Kidney tubule cell (primary cell): ENCODE measurements around the gene MGLL.

Experiments used
- DNase-seq: peaks from one replicate; pipeline ENCODE4 v3.0.0-alpha.2; 2018; ENCODE audit warnings: low spot score

MGLL gene

GRCh38 chr3:127722091-127722784 lies 100.1 kb downstream of the MGLL start:
- DNase-seq: no peak

GRCh38 chr3:127720985-127721935 lies 101.1 kb downstream of the MGLL start:
- no peak for DNase-seq

DNA sequence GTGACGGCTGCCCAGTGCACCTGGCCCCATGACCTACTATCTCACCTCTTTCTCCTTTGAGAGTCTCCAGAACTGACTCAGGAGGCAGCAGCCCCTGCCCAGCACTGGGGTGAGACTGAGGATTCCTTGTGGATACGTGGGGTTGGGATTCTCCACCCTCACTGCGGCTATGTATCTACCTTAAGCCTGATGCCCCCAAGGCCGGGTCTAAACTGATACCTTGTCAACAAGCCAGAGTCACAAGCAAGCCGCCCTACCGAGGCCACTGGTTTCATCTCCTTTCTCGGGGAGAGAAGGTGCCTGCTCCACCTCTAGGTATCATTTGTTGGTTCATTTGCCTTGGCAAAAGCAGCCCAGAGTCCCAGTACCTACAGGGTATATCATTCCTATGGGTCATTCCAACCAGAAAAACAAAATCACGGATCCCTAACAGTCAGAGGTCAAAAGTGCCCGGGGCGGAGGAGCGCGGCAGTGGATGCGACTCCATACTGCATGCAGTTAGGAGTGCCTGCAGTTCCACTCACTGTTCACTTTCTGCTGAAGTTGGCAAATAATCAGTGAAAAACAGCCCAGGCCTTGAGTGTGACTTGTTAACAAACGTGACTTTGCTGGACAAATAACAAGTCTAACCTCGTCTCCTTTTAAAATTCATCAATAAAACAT lies 102.0 kb downstream of the MGLL start:
- no peak for DNase-seq

GRCh38 chr3:127719369-127719768 lies 102.9 kb downstream of the MGLL start:
- no peak for DNase-seq

- DNase-seq: no peak
Observed at GRCh38 chr3:127718916-127719290, 103.4 kb downstream of the MGLL start.

DNA sequence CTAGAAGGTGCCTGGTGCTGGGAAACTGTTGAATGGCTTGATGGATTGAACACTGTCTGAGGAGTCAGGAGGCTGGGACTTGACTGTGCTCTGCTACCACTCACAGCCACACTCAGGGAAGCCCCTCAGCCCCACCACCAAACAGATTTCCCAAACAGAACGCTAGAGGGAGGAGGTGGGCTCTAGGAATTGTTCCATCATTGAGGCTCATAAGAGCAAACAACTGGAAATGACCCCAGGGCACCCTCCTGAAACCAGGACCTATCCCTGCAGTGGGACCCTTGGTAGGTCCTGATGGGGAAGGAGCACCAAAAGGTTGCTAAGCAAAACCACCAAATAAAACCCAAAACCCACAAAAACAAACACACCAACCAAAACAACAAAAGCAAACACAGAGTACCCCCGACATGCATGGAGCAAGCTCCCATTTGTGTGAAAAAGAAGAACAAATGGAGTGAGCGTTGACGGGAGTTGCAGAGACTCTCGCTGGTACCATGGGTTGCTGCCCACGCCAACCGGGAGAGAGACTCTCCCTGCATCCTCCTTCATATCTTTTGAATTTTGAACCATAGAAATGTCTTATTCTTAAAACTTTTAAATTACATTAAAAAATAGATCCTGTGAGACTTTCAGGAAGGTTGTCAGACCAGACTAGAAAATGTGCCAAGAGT lies 103.9 kb downstream of the MGLL start:
- no peak for DNase-seq

DNA sequence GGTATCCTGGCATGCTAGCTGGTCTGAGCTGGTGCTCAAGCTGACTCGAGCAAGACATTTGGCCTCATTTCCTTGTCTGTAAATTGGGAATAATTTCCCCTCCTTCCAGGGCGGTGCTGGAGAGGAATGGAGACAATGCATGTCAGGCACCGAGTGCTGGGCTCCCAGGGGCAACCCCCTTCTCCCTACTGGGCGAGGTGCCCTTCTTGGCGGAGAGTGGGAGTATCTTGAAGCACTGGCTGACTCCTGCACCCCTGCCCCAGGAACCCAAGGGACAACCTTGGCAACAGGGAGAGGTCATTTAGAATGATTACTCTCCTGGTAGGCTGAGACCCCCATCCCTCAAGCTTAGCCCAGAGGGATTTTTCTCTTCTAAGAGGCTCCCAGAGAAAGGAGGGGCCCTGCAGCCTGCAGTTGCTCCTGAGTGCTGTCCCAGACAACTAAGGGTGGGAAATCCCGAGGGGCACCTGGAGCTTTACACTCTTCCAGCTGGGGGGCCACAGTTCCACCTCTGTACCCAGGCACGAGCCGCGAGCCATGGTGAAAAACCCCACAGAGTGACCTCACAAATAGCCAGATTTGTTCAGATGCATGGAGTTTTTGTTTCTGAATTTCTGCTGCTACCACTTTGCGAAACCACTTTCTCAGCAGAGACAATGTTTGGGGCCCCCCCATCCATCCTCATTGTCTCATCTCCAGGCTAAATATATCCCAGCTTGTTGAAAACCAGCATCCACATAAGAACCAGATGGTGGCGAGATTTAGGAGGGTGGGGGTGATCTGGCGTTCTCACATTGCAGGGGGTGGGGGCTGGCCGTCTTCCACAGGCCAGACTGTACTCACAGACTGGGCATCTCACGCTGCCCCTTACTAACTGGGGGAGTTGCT lies 104.7 kb downstream of the MGLL start:
- no peak for DNase-seq

DNA sequence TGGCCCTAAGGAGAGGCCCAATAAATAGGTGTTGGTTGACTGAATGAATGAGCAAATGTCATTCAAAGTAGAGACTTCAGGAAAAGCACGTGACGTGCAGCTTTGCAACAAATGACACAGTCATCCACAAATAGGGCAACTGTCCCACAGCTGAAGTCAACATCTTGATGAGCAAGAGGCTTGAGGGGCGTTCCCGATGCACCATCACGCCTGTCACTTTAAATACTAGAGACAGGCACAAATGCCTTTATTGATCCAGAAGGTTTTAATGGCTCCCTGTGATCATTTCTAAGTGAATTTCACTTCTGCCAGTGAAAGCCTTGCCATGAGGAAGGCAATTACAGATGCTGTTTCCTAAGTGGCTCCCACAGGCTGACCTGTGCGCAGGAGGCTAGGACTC lies 105.9 kb downstream of the MGLL start:
- no peak for DNase-seq

GRCh38 chr3:127715532-127715931 lies 106.8 kb downstream of the MGLL start:
- no peak for DNase-seq

GRCh38 chr3:127714866-127715265 lies 107.4 kb downstream of the MGLL start:
- no peak for DNase-seq

- no peak for DNase-seq
Observed at GRCh38 chr3:127714125-127714571, 108.2 kb downstream of the MGLL start.

- DNase-seq: no peak
Observed at GRCh38 chr3:127712881-127713771, 109.2 kb downstream of the MGLL start.

DNA sequence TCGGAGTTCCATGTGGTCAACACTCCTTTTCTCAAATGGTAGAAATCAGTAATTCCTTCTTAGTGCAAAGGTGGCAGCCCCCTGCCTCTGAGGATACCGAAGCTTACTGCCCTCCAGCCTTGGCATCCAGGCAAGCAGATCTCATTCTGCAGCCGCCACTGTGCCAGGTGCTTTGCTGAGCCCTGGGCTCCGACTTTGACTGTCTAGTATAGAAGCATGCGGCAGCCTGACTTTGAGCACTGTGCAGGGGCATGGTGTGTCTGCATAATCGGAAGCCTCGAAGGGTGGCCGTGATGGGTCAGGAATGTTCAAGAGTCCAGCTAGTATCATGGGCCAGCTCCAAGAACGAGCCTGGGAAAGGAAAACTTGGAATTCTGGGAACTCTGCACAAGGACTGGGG lies 109.9 kb downstream of the MGLL start:
- DNase-seq: no peak

DNA sequence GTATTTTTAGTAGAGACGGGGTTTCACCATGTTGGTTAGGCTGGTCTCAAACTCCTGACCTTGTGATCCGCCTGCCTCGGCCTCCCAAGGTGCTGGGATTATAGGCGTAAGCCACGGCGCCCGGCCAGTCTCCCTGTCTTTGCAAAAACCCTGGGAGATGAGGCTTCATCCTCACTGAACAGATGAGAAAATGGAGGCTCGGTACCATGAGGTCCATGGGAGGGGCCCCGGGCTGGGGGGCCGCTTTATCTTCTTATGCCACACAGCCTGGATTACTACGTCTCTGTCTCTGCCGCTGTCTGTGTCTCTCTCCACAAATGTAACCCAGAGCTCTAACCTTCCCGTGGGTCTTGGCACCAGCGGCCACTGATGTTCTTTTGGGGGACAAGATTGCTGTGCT lies 110.4 kb downstream of the MGLL start:
- no peak for DNase-seq

DNA sequence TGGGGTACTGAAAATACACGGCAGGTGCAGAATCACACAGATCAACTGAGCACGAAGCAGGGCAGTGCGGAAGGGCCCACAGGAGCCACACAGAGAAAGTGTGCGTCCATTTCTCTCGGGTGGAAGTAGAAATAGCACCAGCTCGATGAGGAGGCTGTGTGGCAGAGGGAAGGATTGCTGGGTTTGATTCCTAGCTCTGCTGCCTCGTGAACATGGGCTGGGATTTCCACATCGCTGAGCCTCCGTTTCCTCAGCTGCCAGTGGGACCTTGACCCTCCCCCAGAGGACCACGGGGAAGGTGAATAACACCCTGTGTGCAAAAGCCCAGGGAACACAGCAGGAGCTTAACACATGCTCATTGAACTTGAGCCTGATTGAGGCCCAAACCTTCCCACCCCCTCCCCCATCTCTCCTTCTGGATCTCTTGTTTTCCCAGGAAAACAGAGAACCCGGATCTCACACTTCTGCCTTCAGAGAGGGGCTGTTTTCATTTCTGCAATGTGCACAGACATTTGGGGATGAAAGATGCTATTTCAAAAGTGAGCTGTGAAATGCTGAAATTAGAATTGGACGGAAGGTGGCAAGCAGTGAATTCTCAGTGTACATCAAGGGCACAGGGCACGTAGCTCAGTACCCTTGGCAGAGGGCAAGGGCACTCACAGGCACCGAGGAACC lies 111.2 kb downstream of the MGLL start:
- DNase-seq: no peak

- DNase-seq: no peak
Observed at GRCh38 chr3:127710155-127710941, 112.0 kb downstream of the MGLL start.

GRCh38 chr3:127709320-127710060 lies 112.8 kb downstream of the MGLL start:
- no peak for DNase-seq

GRCh38 chr3:127708837-127709236 lies 113.5 kb downstream of the MGLL start:
- no peak for DNase-seq
